SIG-M5 (cell line): ENCODE measurements around the gene CLECL1.
"Not testable (repeated sequence)": the region's sequence is repeated elsewhere in the genome, so short reads cannot be mapped to it uniquely, and the experiment has no call there.

Experiments used
- DNase-seq: peaks from one replicate; lab custom pipeline; 2025; lab: John Stamatoyannopoulos, UW

CLECL1 gene

DNA sequence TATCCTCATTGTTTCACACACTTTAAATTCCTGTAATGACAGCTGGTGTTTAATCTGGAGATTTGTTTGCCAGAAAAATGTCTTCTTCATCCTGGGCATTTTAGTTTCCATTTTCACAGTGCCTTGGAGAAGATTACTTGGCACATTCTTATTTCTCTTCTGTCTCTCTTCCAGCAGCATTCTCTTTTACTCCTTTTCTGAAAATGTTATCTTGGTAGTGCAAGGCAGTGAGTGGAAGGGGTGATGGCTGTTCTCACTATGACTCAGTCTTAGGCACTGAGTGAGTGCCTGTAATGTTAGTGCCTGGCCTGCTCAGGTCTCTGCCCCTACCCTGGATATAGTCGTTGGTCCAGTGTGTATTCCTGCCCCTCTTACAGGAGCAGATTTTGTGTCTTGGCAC lies 13.1 kb downstream of the CLECL1 start:
- no peak for DNase-seq

DNA sequence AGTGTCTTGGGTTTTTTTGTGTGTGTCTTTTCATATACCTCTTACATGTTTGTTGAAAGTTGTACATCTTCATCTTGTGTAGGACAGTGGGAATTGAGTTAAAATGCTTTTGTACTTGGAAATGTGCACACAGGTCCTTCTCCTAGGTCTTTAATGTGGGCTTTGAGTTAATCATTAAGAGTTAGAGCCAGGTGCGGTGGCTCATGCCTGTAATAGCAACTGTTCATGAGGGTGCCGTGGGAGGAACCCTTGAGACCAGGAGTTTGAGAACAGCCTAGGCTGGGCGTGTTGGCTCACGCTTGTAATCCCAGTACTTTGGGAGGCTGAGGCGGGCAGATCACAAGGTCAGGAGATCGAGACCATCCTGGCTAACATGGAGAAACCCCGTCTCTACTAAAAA lies 13.9 kb downstream of the CLECL1 start:
- DNase-seq, result no peak

- DNase-seq, result no peak
Measured at GRCh38 chr12:9717070-9717925, 15.6 kb downstream of the CLECL1 start.

GRCh38 chr12:9713032-9713558 lies 19.8 kb downstream of the CLECL1 start:
- not testable (repeated sequence) for DNase-seq

DNA sequence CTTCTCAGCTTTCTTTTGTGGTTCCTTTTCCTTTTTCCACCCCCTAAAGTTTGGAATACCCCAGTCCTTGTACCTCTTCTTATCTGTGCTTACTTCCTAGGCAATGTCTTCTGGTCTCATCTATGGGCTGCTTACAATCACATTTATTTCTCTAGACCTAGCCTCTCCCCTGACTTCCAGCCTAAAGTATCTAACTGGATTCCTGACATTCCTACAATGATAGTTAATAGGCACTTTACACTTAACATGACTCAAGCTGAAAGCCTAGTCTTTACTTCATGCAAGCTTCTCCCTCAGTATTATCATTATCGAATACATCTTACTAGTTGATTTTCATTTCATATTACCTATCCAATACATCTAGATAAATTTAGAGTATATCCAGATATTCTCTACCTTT lies 21.2 kb downstream of the CLECL1 start:
- no peak for DNase-seq

DNA sequence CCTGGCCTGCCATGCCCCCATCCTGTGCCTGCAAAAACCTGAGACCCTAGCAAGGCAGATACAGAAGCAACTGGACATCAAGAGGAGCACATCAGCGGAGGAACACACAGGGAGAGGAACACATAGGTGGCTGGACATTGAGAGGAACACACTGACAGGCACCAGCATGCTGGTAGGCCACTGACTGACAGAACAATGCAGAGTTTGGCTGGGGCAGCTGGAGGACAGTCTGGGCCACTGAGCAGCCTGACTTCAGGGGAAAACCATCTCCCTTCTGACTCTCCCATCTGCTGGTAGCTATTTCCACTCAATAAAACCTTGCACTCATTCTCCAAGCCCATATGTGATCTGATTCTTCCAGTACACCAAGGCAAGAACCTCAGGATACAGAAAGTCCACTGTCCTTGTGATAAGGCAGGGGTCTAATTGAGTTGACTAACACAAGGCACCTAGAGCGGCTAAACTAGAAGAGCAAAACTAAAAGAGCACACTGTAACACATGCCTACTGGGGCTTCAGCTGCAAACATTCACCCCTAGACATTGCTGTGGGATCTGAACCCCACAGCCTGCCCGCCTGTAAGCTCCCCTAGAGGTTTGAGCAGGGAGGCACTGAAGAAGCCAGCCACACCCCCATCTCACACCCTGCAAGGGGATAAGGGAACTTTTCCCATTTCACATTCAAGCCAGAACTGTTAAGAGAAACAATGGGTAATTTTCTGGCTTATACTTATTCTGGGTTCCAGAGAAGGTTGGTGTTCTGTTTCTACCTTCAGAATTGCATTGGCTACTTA lies 22.1 kb downstream of the CLECL1 start:
- DNase-seq, result no peak

- no peak for DNase-seq
Measured at GRCh38 chr12:9708853-9709252, 24.0 kb downstream of the CLECL1 start.

- DNase-seq, result no peak
Measured at GRCh38 chr12:9707864-9708808, 24.8 kb downstream of the CLECL1 start.

DNA sequence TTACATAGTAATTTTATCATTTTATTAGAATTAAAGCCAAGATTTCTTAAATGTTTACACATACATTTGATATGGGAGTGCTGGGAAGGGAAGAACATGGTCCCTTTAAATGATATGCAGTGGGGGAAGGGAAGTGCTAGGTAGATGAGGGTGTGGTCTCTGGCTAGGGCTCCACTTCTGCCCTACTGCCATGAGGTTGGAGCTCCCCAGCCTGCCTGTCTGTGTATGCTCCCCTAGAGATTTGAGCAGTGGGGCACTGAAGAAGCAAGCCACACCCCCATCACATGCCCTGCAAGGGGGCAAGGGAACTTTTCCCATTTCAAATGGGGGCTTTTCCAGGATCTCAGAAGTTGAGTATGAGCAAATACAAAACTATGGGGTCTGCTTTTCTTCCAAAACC lies 25.5 kb downstream of the CLECL1 start:
- DNase-seq, result no peak

DNA sequence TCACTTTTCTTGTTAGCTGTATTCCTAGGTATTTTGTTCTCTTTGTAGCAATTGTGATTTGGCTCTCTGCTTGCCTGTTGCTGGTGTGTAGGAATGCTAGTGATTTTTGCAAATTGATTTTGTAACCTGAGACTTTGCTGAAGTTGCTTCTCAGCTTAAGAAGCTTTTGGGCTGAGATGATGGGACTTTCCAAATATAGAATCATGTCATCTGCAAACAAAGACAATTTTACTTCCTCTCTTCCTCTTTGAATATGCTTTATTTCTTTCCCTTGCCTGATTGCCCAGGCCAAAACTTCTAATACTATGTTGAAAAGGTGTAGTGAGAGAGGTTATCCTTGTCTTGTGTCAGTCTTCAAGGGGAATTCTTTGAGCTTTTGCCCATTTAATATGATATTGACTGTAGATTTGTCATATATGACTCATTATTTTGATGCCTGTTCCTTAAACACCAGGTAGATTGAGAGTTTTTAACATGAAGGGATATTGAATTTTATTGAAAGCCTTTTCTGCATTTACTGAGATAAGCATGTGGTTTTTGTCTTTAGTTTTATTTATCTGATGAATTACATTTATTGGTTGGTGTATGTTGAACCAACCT lies 26.7 kb downstream of the CLECL1 start:
- DNase-seq, result no peak

DNA sequence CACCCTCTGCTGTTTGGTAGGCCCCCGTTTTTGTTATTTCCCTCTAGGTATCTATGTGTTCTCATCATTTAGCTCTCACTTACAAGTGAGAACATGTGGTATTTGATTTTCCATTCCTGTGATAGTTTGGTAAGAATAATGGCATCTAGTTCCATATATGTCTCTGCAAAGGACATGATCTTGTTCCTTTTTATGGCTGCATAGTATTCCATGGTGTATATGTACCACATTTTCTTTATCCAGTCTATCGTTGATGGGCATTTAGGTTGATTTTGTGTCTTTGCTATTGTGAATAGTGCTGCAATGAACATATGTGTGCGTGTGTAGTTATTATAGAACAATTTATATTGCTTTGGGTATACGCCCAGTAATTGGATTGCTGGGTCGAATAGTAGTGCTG lies 28.3 kb downstream of the CLECL1 start:
- not testable (repeated sequence) for DNase-seq

GRCh38 chr12:9702255-9702654 lies 30.6 kb downstream of the CLECL1 start:
- no peak for DNase-seq

GRCh38 chr12:9701380-9702154 lies 31.3 kb downstream of the CLECL1 start:
- no peak for DNase-seq

- DNase-seq, result no peak
Measured at GRCh38 chr12:9700606-9700956, 32.3 kb downstream of the CLECL1 start.

DNA sequence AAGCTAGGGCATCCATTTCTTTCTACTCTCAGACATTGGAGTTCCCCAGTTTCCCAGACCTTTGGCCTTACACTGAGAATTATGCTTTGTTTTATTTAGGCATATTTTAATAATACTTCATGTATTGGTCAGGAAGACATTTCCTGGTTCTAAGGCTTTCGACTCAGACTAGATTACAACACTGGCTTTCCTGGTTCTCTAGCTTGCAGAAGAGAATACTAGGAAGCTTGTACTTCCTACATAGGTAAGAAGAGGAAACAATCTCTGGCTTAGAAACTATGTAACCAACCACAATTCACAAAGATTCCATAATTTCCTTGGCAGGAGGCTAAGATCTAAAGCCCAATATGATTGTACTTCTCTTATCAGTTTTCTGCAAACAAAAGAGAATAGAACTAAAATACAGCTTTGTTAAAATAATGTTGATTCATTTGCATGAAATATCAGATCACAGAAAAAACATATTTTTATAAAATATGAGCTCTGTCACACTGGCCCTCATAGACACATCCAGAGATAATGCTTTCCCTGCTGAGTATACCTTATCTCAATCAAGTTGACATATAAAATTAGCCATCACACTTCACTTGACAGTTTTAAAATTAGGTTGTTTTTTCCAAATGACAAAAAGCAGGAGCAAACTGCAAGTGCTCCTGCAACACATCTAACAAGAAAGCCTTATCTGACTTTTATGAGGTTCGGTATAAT lies 32.8 kb downstream of the CLECL1 start:
- no peak for DNase-seq

- DNase-seq, result no peak
Measured at GRCh38 chr12:9699269-9699897, 33.5 kb downstream of the CLECL1 start.

DNA sequence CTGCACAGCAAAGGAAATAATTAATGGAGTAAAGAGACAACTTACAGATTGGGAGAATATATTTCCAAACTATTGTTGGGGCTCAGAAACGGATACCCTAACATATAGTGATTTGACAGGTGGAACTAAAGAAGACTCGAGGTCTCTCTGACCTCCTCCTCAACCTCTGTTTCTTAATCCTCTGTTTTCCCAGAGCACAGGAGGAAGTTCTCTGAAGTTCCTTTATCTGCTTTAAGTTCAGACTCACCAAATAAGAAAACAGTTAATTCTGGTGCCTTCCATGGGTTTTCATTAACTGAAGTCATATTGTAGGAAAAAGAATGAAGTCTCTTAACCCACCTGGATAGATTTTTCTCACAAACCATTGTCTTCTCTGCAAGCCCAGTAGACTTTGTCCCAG lies 34.2 kb downstream of the CLECL1 start:
- DNase-seq, result no peak

- DNase-seq, result no peak
Measured at GRCh38 chr12:9697619-9698018, 35.3 kb downstream of the CLECL1 start.

DNA sequence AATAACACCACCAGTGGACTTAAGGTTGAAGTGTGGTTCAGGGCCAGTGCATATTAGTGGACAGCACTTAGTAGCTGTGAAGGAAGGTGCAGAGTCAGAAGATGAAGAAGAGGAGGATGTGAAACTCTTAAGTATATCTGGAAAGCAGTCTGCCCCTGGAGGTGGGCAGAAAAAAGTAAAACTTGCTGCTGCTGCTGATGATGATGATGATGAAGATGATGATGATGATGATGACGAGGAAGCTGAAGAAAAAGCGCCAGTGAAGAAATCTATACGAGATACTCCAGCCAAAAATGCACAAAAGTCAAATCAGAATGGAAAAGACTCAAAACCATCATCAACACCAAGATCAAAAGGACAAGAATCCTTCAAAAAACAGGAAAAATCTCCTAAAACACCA lies 37.2 kb downstream of the CLECL1 start:
- DNase-seq, result not testable (repeated sequence)

DNA sequence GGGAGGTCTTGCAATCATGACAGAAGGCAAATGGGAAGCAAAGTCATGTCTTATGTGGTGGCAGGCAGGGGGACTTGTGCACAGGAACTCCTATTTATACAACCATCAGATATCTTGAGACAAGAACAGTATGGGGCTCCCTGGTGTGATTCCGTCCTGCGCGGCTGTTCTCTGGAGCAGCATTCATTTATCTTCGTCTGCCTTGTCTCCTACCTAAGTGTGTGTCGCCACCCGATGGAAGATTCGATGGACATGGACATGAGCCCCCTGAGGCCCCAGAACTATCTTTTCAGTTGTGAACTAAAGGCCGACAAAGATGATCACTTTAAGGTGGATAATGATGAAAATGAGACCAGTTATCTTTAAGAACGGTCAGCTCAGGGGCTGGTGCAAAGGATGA lies 37.7 kb downstream of the CLECL1 start:
- DNase-seq, result not testable (repeated sequence)
